RWPE2 (cell line): ENCODE measurements around the gene TRPM2.

ENCODE experiments used
- ATAC-seq: fragments of 200-7000 bp; cut with Tn5 transposase; 3 replicates; pipeline ENCODE4 v1.9.1; 2021; ENCODE audit warnings: low read depth
- DNase-seq: peaks from one replicate; pipeline ENCODE4 v3.0.0-alpha.2; 2020; ENCODE audit warnings: low spot score
- H3K27ac ChIP-seq: fragments of 450-650 bp; 2 replicates; pipeline ENCODE4 v1.5.1; 2017; ENCODE audit warnings: mild to moderate bottlenecking; ENCODE audit not compliant: poor library complexity, severe bottlenecking
- H3K27me3 ChIP-seq: fragments of 250-450 bp; sonication (Bioruptor Pico); 2 replicates; pipeline ENCODE4 v1.5.1; 2021; ENCODE audit warnings: mild to moderate bottlenecking, moderate library complexity; ENCODE audit not compliant: insufficient read depth, poor library complexity, severe bottlenecking
- H3K36me3 ChIP-seq: fragments of 250-450 bp; sonication (Bioruptor Pico); 2 replicates; pipeline ENCODE4 v1.5.1; 2020; ENCODE audit warnings: low read depth, mild to moderate bottlenecking, moderate library complexity
- H3K4me1 ChIP-seq: fragments of 250-450 bp; sonication (Bioruptor Pico); 2 replicates; pipeline ENCODE4 v1.5.1; 2021; ENCODE audit warnings: mild to moderate bottlenecking, moderate library complexity; ENCODE audit not compliant: insufficient read depth, poor library complexity, severe bottlenecking
- H3K4me3 ChIP-seq: fragments of 250-450 bp; sonication (Bioruptor Pico); 2 replicates; pipeline ENCODE4 v1.5.1; 2021; ENCODE audit warnings: mild to moderate bottlenecking, moderate library complexity; ENCODE audit not compliant: severe bottlenecking
- H3K9me3 ChIP-seq: fragments of 250-450 bp; sonication (Bioruptor Pico); 2 replicates; pipeline ENCODE4 v1.5.1; 2021; ENCODE audit warnings: mild to moderate bottlenecking, moderate library complexity; ENCODE audit not compliant: severe bottlenecking
- TF ChIP-seq, protein P1 (sequence below): fragments of 450-650 bp; IDR thresholded peaks from one replicate; pipeline ENCODE4 v1.5.1; 2017; ENCODE audit warnings: mild to moderate bottlenecking, moderate library complexity; ENCODE audit not compliant: poor library complexity, severe bottlenecking

TRPM2 gene

DNA sequence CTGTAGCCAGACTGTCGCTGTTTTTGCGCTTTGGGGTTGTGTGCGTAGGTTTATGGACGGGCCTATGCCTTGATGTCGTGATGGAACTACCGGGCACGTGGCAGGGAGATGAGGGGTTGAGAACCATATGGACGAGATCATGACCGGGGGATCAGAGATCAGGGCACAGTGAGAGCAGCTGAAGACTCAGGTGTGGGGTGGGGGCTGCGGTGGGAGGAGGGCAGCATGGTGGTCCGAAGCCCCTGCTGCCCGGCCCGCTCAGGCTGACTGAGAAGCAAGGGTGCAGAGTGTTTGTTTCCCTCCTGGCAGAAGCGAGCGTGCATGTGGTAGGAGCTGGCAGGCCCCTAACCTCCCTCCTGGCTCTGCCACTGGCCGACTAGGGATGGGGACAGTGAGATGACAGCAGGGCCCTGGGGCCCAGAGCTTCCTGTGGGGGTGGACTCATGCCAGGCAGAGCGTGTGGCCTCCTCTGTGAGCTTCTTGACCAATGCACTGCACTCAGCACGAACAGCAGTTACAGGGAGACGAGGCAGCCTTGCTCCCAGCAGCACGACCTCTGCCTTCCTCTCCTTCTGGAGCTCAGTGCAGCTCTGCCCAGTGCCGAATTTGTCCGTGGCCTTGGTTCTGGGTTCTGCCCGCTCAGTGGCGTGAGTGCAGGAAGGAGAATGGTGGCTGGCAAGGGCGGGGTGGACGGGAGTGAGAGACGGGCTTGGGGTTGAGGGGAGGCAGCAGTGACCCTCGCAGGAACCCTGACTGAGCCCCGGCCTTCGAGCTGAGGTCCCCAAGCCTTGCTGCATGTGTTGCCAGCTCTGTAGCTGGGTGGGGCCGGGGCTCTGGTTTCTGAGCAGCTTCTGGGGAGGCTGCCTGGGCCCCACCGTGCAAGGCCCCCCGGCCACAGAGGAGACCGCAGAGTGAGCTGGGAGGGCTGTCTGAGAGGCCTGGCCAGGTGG lies 79.7 kb downstream of the TRPM2 start:
- Histone ChIP-seq H3K27me3 (no peaks in the 10 kb centered on the region), H3K27ac (no peak overlapping the region), H3K4me3 (no peak overlapping the region), H3K4me1 (no peaks in the 10 kb centered on the region), H3K36me3 (no peaks in the 10 kb centered on the region), H3K9me3 (peaks cover 4% of the 10 kb centered on the region)
- no peak for DNase-seq
- TF ChIP-seq, protein P1, sequence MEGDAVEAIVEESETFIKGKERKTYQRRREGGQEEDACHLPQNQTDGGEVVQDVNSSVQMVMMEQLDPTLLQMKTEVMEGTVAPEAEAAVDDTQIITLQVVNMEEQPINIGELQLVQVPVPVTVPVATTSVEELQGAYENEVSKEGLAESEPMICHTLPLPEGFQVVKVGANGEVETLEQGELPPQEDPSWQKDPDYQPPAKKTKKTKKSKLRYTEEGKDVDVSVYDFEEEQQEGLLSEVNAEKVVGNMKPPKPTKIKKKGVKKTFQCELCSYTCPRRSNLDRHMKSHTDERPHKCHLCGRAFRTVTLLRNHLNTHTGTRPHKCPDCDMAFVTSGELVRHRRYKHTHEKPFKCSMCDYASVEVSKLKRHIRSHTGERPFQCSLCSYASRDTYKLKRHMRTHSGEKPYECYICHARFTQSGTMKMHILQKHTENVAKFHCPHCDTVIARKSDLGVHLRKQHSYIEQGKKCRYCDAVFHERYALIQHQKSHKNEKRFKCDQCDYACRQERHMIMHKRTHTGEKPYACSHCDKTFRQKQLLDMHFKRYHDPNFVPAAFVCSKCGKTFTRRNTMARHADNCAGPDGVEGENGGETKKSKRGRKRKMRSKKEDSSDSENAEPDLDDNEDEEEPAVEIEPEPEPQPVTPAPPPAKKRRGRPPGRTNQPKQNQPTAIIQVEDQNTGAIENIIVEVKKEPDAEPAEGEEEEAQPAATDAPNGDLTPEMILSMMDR, result no peak
- no peak for ATAC-seq

DNA sequence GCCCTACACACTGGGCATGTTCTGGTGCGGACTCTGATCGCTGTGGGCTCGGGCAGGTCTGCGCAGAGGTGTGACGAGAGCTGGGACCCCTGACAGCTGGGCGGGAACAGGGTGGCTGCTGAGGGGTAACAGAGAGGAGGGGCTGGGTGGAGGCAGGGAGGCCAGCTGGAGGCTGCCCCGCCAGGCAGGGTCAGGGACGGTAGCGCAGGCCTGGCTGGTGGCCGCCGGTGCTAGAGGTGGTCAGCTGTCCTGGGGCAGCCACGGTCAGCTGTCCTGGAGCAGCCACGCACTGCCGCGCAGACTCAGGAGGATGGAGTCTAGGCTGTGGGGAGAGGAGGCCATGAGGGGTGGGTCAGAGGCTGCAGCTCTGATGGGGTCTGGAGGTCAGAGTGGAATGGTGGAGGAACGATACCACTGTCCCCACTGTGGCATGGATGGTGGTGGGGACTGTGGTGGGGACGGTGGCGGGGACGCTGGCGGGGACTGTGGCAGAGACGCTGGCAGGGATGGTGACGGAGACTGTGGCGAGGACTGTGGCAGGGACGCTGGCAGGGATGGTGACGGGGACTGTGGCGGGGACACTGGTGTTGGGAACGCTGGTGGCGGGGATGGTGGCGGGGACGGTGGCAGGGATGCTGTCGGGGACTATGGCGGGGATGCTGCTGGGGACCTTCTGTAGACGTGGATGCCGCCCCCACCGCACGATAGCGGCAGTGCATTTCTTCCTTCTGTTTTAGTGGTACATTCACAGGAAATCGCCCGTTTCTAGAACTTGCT lies 80.6 kb downstream of the TRPM2 start:
- no peaks in the 10 kb centered on the region for H3K4me1 ChIP-seq
- DNase-seq (peak; percentile 64), ATAC-seq (no peak)
- peaks cover 3% of the 10 kb centered on the region for H3K27me3 ChIP-seq
- H3K36me3 ChIP-seq, result no peaks in the 10 kb centered on the region
- no peak overlapping the region for H3K27ac ChIP-seq
- peaks cover 4% of the 10 kb centered on the region for H3K9me3 ChIP-seq
- no peak overlapping the region for H3K4me3 ChIP-seq
- TF ChIP-seq, protein P1, result no peak

GRCh38 chr21:44434568-44434925 lies 81.1 kb downstream of the TRPM2 start:
- Histone ChIP-seq H3K4me3 (no peak overlapping the region), H3K4me1 (no peaks in the 10 kb centered on the region), H3K36me3 (no peaks in the 10 kb centered on the region), H3K27ac (no peak overlapping the region), H3K27me3 (peaks cover 5% of the 10 kb centered on the region), H3K9me3 (peaks cover 4% of the 10 kb centered on the region)
- TF ChIP-seq, protein P1, result no peak
- DNase-seq (no peak), ATAC-seq (no peak)

DNA sequence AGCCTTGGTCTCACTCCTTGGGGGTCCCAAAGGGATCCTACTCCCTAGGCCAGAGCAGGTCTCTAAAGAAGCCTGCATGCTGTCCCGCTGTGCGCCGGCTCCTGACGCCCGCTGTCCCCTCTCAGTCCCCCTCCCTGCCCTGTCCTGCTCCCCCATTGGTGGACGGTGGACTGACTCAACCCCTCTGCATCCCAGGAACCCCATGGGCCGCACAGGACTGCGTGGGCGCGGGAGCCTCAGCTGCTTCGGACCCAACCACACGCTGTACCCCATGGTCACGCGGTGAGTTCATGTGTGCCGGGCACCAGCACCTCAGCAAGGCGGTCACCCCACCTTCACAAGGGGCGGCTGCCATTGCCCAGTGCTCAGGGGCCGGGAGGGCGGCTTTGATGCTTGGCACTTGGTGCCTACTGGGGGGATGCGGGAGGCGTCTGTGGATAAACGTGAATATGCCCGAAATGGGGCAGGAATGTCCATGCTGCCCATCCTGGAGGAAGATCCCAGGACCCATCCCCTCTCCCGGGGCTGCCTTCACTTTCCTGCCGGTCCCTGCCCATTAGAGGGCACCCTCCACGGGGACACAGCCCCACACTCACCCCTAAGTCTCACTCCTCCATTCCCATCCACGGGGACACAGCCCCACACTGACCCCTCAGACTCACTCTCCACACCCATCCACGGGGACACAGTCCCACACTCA lies 81.7 kb downstream of the TRPM2 start:
- no peak for ATAC-seq
- no peaks in the 10 kb centered on the region for H3K4me1 ChIP-seq

More for the DNA sequence above, 81.7 kb downstream of the TRPM2 start:
- Histone ChIP-seq H3K4me3 (no peak overlapping the region), H3K27me3 (peaks cover 5% of the 10 kb centered on the region), H3K27ac (no peak overlapping the region), H3K36me3 (no peaks in the 10 kb centered on the region), H3K9me3 (no peaks in the 10 kb centered on the region)
- no peak for DNase-seq
- TF ChIP-seq, protein P1, result no peak
